Mucosa of descending colon (tissue), 3 donors: ENCODE measurements around the gene LILRB3. TPM values are rescaled to one million over a fixed set of nuclear protein-coding genes. Genes with fewer than 3 reads are reported as not detected.
A peak's percentile ranks its signal among the peaks of the same experiment; 100 is the strongest.
"Not testable (repeated sequence)": the region's sequence is repeated elsewhere in the genome, so short reads cannot be mapped to it uniquely, and the experiment has no call there.

ENCODE experiments used
- ATAC-seq: fragments of 200-7000 bp; cut with Tn5 transposase; one replicate; pipeline ENCODE4 v1.9.1; 2020; ENCODE audit warnings: mild to moderate bottlenecking, moderate library complexity
- DNase-seq, 3 donors: peaks; one replicate each; pipeline ENCODE4 v3.0.0-alpha.2; 2020
- H3K36me3 ChIP-seq: fragments of 200-600 bp; one replicate; pipeline ENCODE4 v1.8.0; 2021; ENCODE audit warnings: low read depth, mild to moderate bottlenecking
- H3K4me1 ChIP-seq: fragments of 200-600 bp; one replicate; pipeline ENCODE4 v1.8.0; 2021; ENCODE audit warnings: low read depth, mild to moderate bottlenecking
- H3K4me3 ChIP-seq: fragments of 200-600 bp; one replicate; pipeline ENCODE4 v1.8.0; 2021; ENCODE audit warnings: mild to moderate bottlenecking
- H3K9me3 ChIP-seq: fragments of 200-600 bp; one replicate; pipeline ENCODE4 v1.8.0; 2021; ENCODE audit warnings: mild to moderate bottlenecking
- CTCF ChIP-seq: fragments of 200-600 bp; IDR thresholded peaks from one replicate; pipeline ENCODE4 v1.8.0; 2022; ENCODE audit warnings: antibody characterized with exemption, mild to moderate bottlenecking
- intact Hi-C, 2 donors: fragments of 100-400 bp; cut with DNase I in 1 of 2; cut with micrococcal nuclease in 1 of 2; formaldehyde crosslinking; loops; one replicate each; pipeline versions ENCODE4 v1.11.0 to v1.11.1; 2022; cut with DNase I, micrococcal nuclease
- total RNA-seq, 3 donors: library from RNA; stranded (reverse); fragmentation: NEBNext Ultra II Directional in 2 of 3; extraction: Animal tissue kit (Norgen Biotek cat#: 25700) in 2 of 3; gene quantifications; one replicate each; pipeline versions ENCODE4 v1.2.1 to v1.2.4, GENCODE V29; 2021 to 2023
- donor health status: DM: no; HTN: no; CAD: no; lungs with moderate emphysema.
- donor health status: DM: no; HTN: no; CAD: no.
- donor health status: DM: no; HTN: yes; CAD: no.

Gene LILRB3
- total RNA-seq, 3 donors from 2014 or later, result 0.67 to 7.7 (median 4.3) TPM

GRCh38 chr19:54209811-54210494 lies 12.9 kb downstream of the LILRB3 start:
- intact Hi-C loops, result no loop called here
- TF ChIP-seq CTCF, result no peak
- H3K9me3 ChIP-seq, result no peaks in the 10 kb centered on the region
- ATAC-seq (peak; percentile 74), DNase-seq (peak; percentile 88 to 96 (median 90))
- H3K4me3 ChIP-seq, result no peak overlapping the region
- H3K4me1 ChIP-seq, result peaks cover 55% of the 10 kb centered on the region
- H3K36me3 ChIP-seq, result peaks cover 7% of the 10 kb centered on the region

- peaks cover 61% of the 10 kb centered on the region for H3K4me1 ChIP-seq
- intact Hi-C loops, result no loop called here
- DNase-seq (peak in 2 of 3 donors; percentile 55 to 57), ATAC-seq (peak; percentile 26)
- no peaks in the 10 kb centered on the region for H3K9me3 ChIP-seq
- H3K4me3 ChIP-seq, result no peak overlapping the region
- TF ChIP-seq CTCF, result no peak
- peaks cover 7% of the 10 kb centered on the region for H3K36me3 ChIP-seq
These were observed 13.6 kb downstream of the LILRB3 start for GRCh38 chr19:54209058-54209810.

GRCh38 chr19:54208784-54209057 lies 14.1 kb downstream of the LILRB3 start:
- peaks cover 66% of the 10 kb centered on the region for H3K4me1 ChIP-seq
- peaks cover 7% of the 10 kb centered on the region for H3K36me3 ChIP-seq
- TF ChIP-seq CTCF, result no peak
- H3K4me3 ChIP-seq, result no peak overlapping the region
- intact Hi-C loops, result no loop called here
- DNase-seq (no peak), ATAC-seq (no peak)
- H3K9me3 ChIP-seq, result no peaks in the 10 kb centered on the region

- DNase-seq (peak; percentile 43 to 64 (median 61)), ATAC-seq (peak; percentile 7)
- intact Hi-C loops, result no loop called here
- H3K4me3 ChIP-seq, result no peak overlapping the region
- H3K4me1 ChIP-seq, result peaks cover 72% of the 10 kb centered on the region
- TF ChIP-seq CTCF, result no peak
- H3K36me3 ChIP-seq, result peaks cover 7% of the 10 kb centered on the region
- H3K9me3 ChIP-seq, result no peaks in the 10 kb centered on the region
These were observed 14.6 kb downstream of the LILRB3 start for GRCh38 chr19:54207983-54208783.

- no peak overlapping the region for H3K4me3 ChIP-seq
- H3K9me3 ChIP-seq, result no peaks in the 10 kb centered on the region
- ATAC-seq (no peak), DNase-seq (peak in 1 of 3 donors; percentile 32)
- no peak for TF ChIP-seq CTCF
- intact Hi-C loops, result no loop called here
- H3K36me3 ChIP-seq, result peaks cover 7% of the 10 kb centered on the region
- H3K4me1 ChIP-seq, result peaks cover 77% of the 10 kb centered on the region
These were observed 15.2 kb downstream of the LILRB3 start for GRCh38 chr19:54207676-54207982.

GRCh38 chr19:54207193-54207592 lies 15.6 kb downstream of the LILRB3 start:
- intact Hi-C loops, H3K9me3 ChIP-seq, H3K36me3 ChIP-seq, H3K4me3 ChIP-seq, ATAC-seq: not testable (repeated sequence)
- peaks cover 82% of the 10 kb centered on the region for H3K4me1 ChIP-seq
- DNase-seq, result peak in 1 of 3 donors; percentile 29
